NOMO-1 treated with dmso at 0.1 percent for 144 hours (cell line): ENCODE results near the gene CKB.
A peak's percentile ranks its signal among the peaks of the same experiment; 100 is the strongest.
"Not testable (repeated sequence)": the region's sequence is repeated elsewhere in the genome, so short reads cannot be mapped to it uniquely, and the experiment has no call there.

Source experiments
- DNase-seq: peaks from one replicate; lab custom pipeline; 2025; ENCODE audit not compliant: unreplicated experiment; lab: John Stamatoyannopoulos, UW

CKB gene

GRCh38 chr14:103514596-103515421 is 7.8 kb downstream of the CKB start:
- DNase-seq: no peak

GRCh38 chr14:103512701-103513611 is 9.7 kb downstream of the CKB start:
- DNase-seq: no peak

DNA sequence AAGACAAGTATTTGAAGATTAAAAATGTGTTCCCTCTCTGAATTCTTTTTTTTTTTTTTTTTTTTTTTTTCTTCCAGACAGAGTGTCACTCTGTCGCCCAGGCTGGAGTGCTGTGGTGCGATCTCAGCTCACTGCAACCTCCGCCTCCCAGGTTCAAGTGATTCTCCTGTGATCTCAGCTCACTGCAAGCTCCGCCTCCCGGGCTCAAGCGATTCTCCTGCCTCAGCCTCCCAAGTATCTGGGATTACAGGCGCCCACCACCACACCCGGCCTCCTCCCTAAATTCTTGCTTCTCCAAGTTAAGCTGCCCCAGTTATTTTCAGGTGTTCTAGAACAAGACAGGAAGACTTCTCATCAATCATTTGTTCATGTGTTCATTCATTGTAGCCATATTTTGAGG is 10.4 kb downstream of the CKB start:
- DNase-seq: not testable (repeated sequence)

GRCh38 chr14:103510724-103511693 is 11.6 kb downstream of the CKB start:
- DNase-seq: no peak

- DNase-seq: no peak
These were observed 12.5 kb downstream of the CKB start for GRCh38 chr14:103509864-103510723.

DNA sequence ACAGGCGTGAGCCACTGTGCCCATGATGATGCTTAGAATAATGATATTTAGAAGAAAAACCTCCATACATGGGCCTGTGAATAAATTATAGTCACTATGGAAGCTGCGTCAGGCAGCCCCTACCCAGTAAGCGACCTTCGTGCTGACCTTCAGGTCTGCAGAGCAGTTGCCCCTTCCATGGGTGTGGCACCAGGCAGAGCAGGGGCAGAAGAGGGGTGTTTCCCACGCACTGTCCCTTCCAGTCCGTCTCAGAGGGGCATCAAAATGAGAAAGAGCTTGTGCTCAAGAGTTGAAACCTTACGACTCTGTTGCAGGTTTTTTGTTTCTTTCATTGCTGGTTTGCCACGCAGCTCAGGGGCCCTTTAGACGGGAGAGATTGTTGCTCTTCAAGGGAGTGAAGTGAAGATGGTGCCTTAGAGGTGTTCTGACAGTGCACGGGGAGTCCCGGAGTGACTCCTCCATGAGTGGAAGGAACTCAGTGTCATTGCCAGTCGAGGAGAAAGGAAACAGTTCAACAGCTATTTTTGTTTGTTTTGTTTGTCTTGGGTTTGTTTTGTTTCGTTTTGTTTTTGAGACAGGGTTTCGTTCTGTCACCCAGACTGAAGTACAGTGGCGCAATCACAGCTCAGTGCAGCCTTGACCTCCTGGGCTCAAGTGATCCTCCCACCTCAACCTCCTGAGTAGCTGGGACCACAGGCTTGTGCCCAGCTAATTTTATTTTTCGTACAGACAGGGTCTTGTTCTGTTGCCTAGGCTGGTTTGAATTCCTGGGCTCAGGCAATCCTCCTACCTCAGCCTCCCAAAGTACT is 13.9 kb downstream of the CKB start:
- no peak for DNase-seq

- no peak for DNase-seq
These were observed 14.9 kb downstream of the CKB start for GRCh38 chr14:103507751-103508150.

DNA sequence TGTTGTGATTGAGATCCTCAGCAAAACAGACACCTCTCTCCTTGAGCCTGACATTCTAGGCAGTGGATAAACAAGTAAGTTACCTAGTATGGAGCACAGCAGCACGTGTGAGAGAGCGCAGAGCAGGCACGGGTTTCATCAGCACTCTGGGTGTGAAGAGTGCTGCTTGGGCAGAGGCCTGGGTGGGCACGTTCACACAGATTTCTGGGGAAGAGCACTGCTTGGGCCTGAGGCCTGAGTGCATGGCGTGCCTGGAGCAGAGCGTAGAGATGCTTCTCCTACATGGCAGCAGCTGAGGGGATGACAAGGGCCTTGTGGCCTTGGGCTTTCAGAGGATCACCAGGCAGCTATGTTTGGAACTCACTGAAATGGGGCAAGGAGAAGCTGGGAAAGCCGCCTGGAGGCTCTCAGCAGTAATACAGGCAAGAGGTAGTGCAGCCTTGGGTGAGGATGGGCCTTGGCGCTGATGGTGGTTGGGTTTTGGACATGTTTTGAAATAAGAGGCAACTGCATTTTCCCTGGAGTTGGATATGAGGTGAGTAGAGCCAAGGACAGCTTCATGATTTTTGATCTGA is 17.6 kb downstream of the CKB start:
- no peak for DNase-seq

DNA sequence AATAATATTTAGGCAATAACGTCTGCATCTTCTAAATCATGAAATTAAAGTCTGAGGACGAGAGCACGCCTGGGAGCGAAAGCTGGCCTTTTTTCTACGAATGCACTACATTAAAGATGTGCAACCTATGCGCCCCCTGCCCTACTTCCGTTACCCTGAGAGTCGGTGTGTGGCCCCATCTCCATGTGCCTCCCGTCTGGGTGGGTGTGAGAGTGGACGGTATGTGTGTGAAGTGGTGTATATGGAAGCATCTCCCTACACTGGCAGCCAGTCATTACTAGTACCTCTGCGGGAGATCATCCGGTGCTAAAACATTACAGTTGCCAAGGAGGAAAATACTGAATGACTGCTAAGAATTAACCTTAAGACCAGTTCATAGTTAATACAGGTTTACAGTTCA is 19.3 kb downstream of the CKB start:
- DNase-seq: no peak

- DNase-seq: no peak
These were observed 19.8 kb downstream of the CKB start for GRCh38 chr14:103502877-103503276.

DNA sequence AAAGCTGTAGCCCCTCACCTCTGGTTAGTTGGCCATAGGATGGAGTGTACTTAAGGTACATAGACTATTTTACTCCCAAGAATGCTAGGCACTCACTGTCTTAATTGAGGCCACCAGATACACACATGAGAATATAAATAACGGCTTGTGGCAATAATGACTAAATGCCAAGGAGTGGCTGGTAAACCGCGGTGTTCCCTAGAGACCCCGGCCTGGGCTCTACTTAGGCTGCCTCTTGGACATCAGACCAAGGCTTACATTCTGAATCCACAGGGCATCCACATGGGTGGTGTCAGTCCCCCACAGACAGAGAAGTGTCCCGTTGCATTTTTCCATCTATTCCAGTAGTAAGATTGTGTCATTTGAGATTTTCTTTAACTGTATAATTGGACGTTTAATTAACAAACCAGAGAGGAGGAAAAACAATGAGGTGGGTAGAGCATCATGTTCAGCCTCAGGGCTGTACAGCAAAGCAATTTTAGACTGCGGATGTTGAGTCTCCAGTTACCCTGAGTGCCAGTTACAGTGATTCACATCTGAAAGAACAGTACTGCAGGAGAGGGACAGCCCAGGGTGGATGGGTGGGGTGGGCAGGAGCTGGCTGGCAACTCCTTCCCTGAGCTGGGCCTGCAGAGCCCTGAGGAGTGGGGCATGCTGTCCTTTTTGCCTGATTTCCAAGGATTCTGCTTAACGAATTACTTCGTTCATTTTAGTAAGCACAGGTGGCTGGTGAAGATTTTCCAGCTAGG is 20.5 kb downstream of the CKB start:
- DNase-seq: no peak

DNA sequence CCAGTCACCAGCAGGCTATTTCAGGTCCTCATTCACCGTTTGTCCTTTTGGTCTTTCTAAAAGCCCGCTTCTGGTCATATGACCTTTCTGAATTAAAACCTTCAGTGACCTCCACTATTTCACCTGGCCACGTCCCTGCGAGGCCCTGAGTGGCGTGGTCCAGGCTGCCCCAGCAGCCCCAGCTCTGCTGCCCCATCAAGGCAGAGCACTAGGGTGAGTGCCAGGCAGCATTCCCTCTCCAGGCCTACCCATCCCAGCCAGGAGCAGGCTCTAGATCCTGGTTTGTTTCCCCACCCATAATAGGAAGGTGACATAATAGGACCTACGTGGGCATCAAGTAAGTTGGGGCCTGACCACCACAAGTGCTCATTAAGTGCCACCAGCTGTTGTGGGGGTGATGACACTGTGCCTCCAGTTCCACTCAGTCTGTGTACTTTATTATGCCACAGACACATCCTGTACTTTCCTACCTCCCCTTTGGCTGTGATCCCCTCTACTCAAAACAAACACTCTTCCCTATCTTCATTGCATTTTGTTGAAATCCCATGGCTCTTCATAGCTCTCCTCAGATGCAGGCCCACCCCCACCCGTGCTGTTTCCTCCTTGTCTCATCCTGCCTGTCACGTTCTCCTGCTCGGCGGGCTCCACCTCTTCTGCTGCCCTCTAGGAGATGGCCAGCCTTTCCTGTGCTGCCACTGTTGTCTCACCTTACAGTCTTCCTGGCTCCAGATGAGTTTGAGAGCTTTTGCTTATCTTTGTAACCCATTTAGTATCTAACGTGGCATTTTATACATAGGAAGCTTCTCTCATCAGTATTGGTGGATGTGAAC is 21.4 kb downstream of the CKB start:
- DNase-seq: no peak

- DNase-seq: peak; percentile 35
These were observed 22.3 kb downstream of the CKB start for GRCh38 chr14:103500148-103500990.

DNA sequence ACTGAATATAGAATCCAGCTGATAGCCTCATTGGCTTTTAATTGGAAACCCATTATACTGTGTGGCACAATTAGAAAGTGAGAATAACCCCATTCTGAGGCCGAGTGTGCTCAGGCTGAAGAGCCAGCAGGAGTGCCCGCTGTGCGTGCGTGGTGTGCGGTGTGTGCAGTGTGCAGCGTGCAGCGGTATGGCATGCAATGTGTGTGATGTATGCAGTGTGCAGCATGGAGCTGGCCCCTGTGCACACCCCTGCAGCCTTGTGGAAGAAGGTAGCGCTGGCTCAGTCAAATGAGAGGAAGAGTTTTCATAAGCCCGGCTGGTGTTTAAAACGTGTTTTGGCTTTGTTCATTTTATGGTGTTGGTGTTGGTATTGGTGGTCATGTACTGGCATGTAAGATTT is 22.9 kb downstream of the CKB start:
- no peak for DNase-seq

- no peak for DNase-seq
These were observed 25.9 kb downstream of the CKB start for GRCh38 chr14:103496776-103497175.

DNA sequence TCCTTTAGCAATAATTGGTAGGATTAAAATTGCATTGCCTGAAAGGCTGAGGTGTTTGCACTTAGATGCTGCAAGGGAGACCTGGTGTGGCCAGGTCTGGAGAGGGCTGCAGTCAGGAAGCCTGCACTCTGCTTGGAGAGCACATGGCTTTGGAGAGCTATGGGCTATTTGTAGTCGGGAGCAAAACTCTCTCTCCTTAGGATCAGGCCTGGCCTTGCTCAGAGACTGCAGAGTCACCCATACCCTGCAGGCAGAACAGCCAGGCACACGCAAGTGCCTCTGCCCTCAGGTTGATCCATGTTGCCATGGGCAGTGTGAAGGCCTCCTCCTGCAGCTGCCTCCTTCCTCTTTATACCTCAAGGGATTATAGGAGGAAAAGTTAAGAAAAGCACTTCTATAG is 26.8 kb downstream of the CKB start:
- no peak for DNase-seq
